T47D (cell line): ENCODE results near the gene SNX1.

ENCODE experiments used
- DNase-seq, 2 experiments: peaks; one replicate each; pipeline versions ENCODE4 v3.0.0 to v3.0.0-alpha.2; 2011 to 2012; ENCODE audit warnings: low read depth in 1 of 2, low spot score in 1 of 2
- JUND ChIP-seq: IDR thresholded peaks from 2 replicates; pipeline ENCODE4 v1.6.1; 2012; ENCODE audit warnings: low read depth
- in situ Hi-C: cut with HindIII; loops from 2 replicates; pipeline ENCODE4 v1.10.0; 2016; ENCODE audit warnings: low sequenced_read_pairs, low pct_unique_long_range_greater_than_20kb

SNX1 gene

GRCh38 chr15:64132217-64132616 lies 36.4 kb downstream of the SNX1 start:
- DNase-seq = peak in 1 of 2 experiments; percentile 40
- no peak for TF ChIP-seq JUND
- in situ Hi-C loops = no loop called here

- TF ChIP-seq JUND = no peak
- in situ Hi-C loops = no loop called here
- no peak for DNase-seq
Observed at GRCh38 chr15:64133623-64134344, 38.0 kb downstream of the SNX1 start.

- TF ChIP-seq JUND = no peak
- DNase-seq = peak in 1 of 2 experiments; percentile 34
- in situ Hi-C loops = no loop called here
Observed at GRCh38 chr15:64134345-64134829, 38.6 kb downstream of the SNX1 start.

DNA sequence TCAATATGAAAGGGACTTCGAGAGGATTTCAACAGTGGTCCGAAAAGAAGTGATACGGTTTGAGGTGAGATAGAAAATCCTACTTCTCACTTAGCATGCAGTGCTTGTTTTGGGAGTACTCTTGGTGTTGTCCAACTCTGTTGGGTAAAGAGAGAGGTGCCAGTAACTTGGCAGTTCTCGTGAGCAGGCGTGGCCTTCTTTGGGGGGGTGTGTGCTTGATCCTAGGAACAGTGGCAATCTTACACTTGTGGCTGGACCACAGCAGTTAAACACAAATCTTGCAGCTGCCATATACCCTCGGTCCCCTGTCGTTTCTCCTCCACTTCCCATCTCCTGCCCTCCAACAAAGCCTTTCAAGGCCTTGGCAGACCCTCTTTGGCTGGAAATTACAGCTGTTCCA lies 40.6 kb downstream of the SNX1 start:
- no peak for TF ChIP-seq JUND
- no peak for DNase-seq
- in situ Hi-C loops = no loop called here

DNA sequence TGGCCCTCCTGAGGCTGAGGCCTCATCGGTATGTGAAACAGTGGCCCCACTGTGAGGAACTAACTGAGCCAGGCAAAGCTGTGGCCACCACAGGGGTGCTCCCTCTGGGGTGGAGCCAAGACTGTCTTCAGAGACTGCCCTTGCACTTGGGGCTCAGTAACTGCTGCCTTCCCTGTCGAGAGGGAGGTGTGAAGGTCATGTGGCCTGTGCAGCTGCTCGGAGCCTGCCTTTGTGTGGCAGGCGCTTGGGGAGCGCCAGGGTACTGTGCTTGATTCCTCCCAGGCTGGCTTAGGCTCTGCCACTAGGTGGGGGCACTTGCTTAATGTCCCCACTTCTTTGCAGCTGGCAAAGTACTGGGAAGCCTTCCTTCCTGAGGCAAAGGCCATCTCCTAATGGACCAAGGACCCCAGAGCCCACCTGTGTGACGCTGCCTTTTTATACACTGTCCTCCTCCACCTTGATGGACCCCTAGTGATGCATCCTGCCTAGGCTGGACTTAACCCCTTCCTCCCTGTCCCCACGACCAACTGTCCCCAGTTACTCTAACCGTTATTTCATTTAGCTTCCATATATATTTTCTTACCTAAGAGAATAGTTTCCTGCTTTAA lies 41.5 kb downstream of the SNX1 start:
- no peak for TF ChIP-seq JUND
- in situ Hi-C loops = no loop called here
- no peak for DNase-seq

DNA sequence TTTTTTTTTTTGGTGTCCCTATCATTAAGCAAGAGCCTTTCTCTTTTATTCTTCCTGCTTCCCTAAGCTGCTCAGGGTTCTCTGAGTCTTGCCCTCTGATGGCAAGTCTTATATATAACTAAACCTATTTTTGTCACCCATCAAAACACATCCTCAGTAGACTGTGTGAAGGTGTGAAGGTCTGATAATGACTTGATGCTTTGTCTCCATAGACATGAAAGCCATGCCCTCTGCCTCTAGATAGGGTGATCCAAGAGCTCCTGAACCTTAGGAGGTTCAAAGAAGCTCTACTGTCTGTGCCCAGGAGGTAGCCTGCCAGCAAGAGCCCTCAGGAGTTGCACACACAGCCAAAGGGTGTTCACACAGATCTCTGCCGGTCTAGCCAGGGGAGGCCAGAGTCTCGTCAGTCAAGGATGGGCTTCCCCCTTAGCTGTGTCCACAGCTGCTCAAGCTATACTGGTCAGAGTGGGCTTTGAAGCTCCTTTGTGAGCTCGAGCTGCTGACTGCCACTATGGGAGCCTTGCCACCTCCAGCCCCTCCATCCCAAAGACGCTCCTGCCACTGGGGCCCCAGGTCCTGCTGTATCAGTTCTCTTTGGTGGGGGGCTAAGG lies 42.7 kb downstream of the SNX1 start:
- in situ Hi-C loops = no loop called here
- no peak for TF ChIP-seq JUND
- no peak for DNase-seq

DNA sequence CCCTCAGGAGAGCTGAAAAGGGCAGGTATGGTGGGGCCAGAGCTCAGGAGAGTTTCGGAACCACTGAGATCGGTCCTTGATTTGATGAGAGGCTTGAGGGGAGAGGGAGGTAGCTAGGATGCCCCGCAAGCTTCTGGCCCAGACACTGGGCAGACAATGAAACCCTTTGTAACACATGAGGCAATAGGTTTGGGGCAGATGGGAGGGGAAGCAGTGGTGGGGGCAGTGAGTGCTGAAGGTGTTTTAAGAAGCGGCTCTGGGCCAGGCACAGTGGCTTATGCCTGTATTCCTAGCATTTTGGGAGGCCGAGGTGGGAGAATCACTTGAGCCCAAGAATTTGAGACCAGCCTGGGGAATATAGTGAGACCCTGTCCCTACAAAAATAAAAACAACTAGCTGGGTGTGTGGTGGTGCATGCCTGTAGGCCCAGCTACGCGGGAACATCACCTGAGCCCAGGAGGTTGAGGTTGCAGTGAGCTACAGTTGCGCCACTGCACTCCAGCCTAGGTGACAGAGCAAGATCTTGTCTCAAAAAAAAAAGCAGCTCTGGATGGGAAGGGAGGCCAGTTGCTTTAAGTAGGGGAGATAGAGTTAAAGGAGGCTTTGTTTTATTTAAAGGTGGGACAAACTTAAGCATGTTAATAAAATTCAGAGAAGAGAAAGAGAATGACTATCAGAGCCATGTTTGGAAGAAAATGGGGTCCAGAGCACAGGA lies 46.2 kb downstream of the SNX1 start:
- in situ Hi-C loops = no loop called here
- TF ChIP-seq JUND = no peak
- no peak for DNase-seq

DNA sequence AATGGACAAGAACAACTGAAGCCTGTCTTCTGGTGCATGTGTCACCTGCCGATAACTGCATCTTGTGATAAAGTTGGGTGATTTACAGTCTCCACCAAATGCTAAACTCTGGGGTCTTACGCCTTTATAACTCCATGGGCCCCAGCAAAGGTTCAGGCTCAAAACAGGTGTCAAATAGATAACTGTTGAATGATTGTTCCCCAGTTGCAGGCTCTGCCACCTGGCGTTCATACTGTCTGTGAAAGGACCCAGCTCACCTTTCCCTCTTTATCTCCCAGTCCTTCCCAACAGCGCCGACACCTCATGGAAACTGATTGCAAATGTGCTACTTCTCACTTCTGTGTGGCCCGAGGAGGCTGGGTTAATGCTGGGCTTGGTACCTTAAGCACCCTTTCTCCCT lies 47.5 kb downstream of the SNX1 start:
- DNase-seq = no peak
- no peak for TF ChIP-seq JUND
- in situ Hi-C loops = no loop called here

- no peak for TF ChIP-seq JUND
- DNase-seq = no peak
- in situ Hi-C loops = no loop called here
Observed at GRCh38 chr15:64144192-64144564, 48.4 kb downstream of the SNX1 start.

GRCh38 chr15:64144565-64145281 lies 48.9 kb downstream of the SNX1 start:
- no peak for DNase-seq
- TF ChIP-seq JUND = no peak
- in situ Hi-C loops = no loop called here

GRCh38 chr15:64146041-64146440 lies 50.3 kb downstream of the SNX1 start:
- no peak for TF ChIP-seq JUND
- no peak for DNase-seq
- in situ Hi-C loops = no loop called here

DNA sequence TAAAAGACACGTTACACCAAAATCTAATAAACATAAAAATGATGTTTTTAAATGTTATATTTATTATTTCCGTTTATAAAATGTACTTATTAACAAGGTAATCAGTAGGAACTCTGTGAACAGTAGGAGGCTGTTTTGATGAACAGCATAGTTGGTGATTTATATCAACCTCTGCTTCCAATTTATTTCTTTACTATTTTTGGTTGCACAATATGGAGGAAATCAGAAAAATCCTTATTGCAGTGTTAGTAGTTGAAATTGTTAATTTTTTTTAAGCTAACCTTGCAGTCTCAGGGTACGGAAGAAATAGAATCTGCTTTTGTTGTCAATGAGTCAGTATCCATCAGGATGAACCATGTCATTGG lies 50.7 kb downstream of the SNX1 start:
- in situ Hi-C loops = no loop called here
- no peak for DNase-seq
- no peak for TF ChIP-seq JUND
